HG03095 (cell line): ENCODE measurements around the gene ACADVL.
"Not testable (repeated sequence)": the region's sequence is repeated elsewhere in the genome, so short reads cannot be mapped to it uniquely, and the experiment has no call there.

Experiments
- ATAC-seq: cut with Tn5 transposase; IDR thresholded peaks from one replicate; pipeline ENCODE4 v1.9.1; 2021; ENCODE audit warnings: moderate library complexity; ENCODE audit not compliant: unreplicated experiment

The ACADVL gene

GRCh38 chr17:7234083-7234951 is 14.6 kb downstream of the ACADVL start, which contains the start of gene DVL2:
DVL2 (minus strand) TSS chr17:7234517; CDS start chr17:7234262, 255 bp downstream.
- ATAC-seq = peak; percentile 43

- no peak for ATAC-seq
Measured at GRCh38 chr17:7235693-7236665, 16.2 kb downstream of the ACADVL start.

GRCh38 chr17:7236808-7237207 is 17.1 kb downstream of the ACADVL start:
- ATAC-seq = no peak

GRCh38 chr17:7237266-7237760 is 17.6 kb downstream of the ACADVL start:
- no peak for ATAC-seq

- no peak for ATAC-seq
Measured at GRCh38 chr17:7237761-7238419, 18.2 kb downstream of the ACADVL start.

- no peak for ATAC-seq
Measured at GRCh38 chr17:7238420-7239090, 18.8 kb downstream of the ACADVL start.

GRCh38 chr17:7239091-7240027 is 19.6 kb downstream of the ACADVL start, which contains the start of gene PHF23:
PHF23 (minus strand) TSS chr17:7239457; CDS start chr17:7239279, 178 bp downstream.
- ATAC-seq = peak; percentile 34

- ATAC-seq = no peak
Measured at GRCh38 chr17:7240375-7240774, 20.6 kb downstream of the ACADVL start.

GRCh38 chr17:7241090-7241733 is 21.5 kb downstream of the ACADVL start:
- no peak for ATAC-seq

- ATAC-seq = no peak
Measured at GRCh38 chr17:7241783-7242716, 22.3 kb downstream of the ACADVL start, which contains the start of gene GABARAP. GABARAP (minus strand) TSS chr17:7242449; CDS start chr17:7242330, 119 bp downstream.

- ATAC-seq = no peak
Measured at GRCh38 chr17:7242717-7243452, 23.1 kb downstream of the ACADVL start.

GRCh38 chr17:7243453-7243729 is 23.7 kb downstream of the ACADVL start:
- no peak for ATAC-seq

GRCh38 chr17:7243838-7244237 is 24.1 kb downstream of the ACADVL start:
- ATAC-seq = not testable (repeated sequence)

- no peak for ATAC-seq
Measured at GRCh38 chr17:7246779-7247178, 27.0 kb downstream of the ACADVL start.

- no peak for ATAC-seq
Measured at GRCh38 chr17:7248796-7249195, 29.1 kb downstream of the ACADVL start.

- ATAC-seq = no peak
Measured at GRCh38 chr17:7249214-7249613, 29.5 kb downstream of the ACADVL start.

GRCh38 chr17:7249830-7250229 is 30.1 kb downstream of the ACADVL start:
- ATAC-seq = no peak
